HepG2 (cell line): ENCODE data around the gene GCLC. TPM values are rescaled to one million over a fixed set of nuclear protein-coding genes. Genes with fewer than 3 reads are reported as not detected.

Experiments used
- BCL3 ChIP-seq: sonication (generic); formaldehyde crosslinking; IDR thresholded peaks from 2 replicates; pipeline ENCODE4 v1.5.1; 2020; ENCODE audit warnings: mild to moderate bottlenecking, missing genetic modification reagents, moderate library complexity
- CEBPB ChIP-seq: IDR thresholded peaks from 2 replicates; pipeline ENCODE4 v1.6.1; 2011; ENCODE audit warnings: low read depth, low read length, improper control_type of control experiment, borderline replicate concordance
- CEBPG ChIP-seq: IDR thresholded peaks from 2 replicates; pipeline ENCODE4 v1.6.1; 2016
- ELF4 ChIP-seq: sonication (generic); formaldehyde crosslinking; IDR thresholded peaks from 2 replicates; pipeline ENCODE4 v1.5.0; 2020; ENCODE audit warnings: missing genetic modification reagents, mild to moderate bottlenecking, moderate library complexity, borderline replicate concordance
- ETS1 ChIP-seq: sonication (generic); formaldehyde crosslinking; IDR thresholded peaks from 2 replicates; pipeline ENCODE4 v1.4.0; 2020; ENCODE audit warnings: missing genetic modification reagents
- FIP1L1 ChIP-seq: fragments of 200-400 bp; formaldehyde crosslinking; IDR thresholded peaks from 2 replicates; pipeline ENCODE4 v1.6.1; 2018; ENCODE audit warnings: low read depth, mild to moderate bottlenecking, low read length, moderate library complexity, borderline replicate concordance; ENCODE audit not compliant: insufficient read depth
- FLYWCH1 ChIP-seq: sonication (generic); formaldehyde crosslinking; IDR thresholded peaks from 2 replicates; pipeline ENCODE4 v1.8.1; 2023; ENCODE audit warnings: mild to moderate bottlenecking, missing genetic modification reagents
- HDAC6 ChIP-seq: fragments of 200-600 bp; sonication (generic); IDR thresholded peaks from 2 replicates; pipeline ENCODE4 v1.7.0; 2017; ENCODE audit warnings: mild to moderate bottlenecking, antibody characterized with exemption, low read length, low read depth
- KLF15 ChIP-seq: sonication (generic); formaldehyde crosslinking; IDR thresholded peaks from 2 replicates; pipeline ENCODE4 v1.8.1; 2023; ENCODE audit warnings: borderline replicate concordance, mild to moderate bottlenecking, inconsistent platforms, missing genetic modification reagents, mixed read lengths
- MXD1 ChIP-seq: sonication (generic); formaldehyde crosslinking; IDR thresholded peaks from 2 replicates; pipeline ENCODE4 v1.4.0; 2020; ENCODE audit warnings: mild to moderate bottlenecking, missing genetic modification reagents
- NR2F1 ChIP-seq, 2 experiments: fragments of 450-650 bp in 1 of 2; formaldehyde crosslinking in 1 of 2; IDR thresholded peaks; 2 replicates each; pipeline versions ENCODE4 v1.5.0 to v1.6.1; 2016 to 2020; ENCODE audit warnings: mild to moderate bottlenecking in 1 of 2, missing compliant biosample characterization in 1 of 2, missing genetic modification reagents in 1 of 2, moderate library complexity in 1 of 2
- TOPORS ChIP-seq: sonication (generic); formaldehyde crosslinking; IDR thresholded peaks from 2 replicates; pipeline ENCODE4 v1.8.0; 2023; ENCODE audit warnings: mild to moderate bottlenecking, missing genetic modification reagents
- ZBTB10 ChIP-seq: sonication (generic); formaldehyde crosslinking; IDR thresholded peaks from 2 replicates; pipeline ENCODE4 v1.4.0; 2020; ENCODE audit warnings: missing genetic modification reagents, borderline replicate concordance
- ZNF260 ChIP-seq: sonication (generic); formaldehyde crosslinking; IDR thresholded peaks from 2 replicates; pipeline ENCODE4 v1.4.0; 2020; ENCODE audit warnings: missing genetic modification reagents, low read depth, mild to moderate bottlenecking, borderline replicate concordance
- ZNF276 ChIP-seq: sonication (generic); formaldehyde crosslinking; IDR thresholded peaks from 2 replicates; pipeline ENCODE4 v1.4.0; 2020; ENCODE audit warnings: mild to moderate bottlenecking, low read depth, missing genetic modification reagents
- ZNF841 ChIP-seq: sonication (generic); formaldehyde crosslinking; IDR thresholded peaks from 2 replicates; pipeline ENCODE4 v1.8.1; 2023; ENCODE audit warnings: missing genetic modification reagents, borderline replicate concordance
- ZNF879 ChIP-seq: sonication (generic); formaldehyde crosslinking; IDR thresholded peaks from 2 replicates; pipeline ENCODE4 v1.8.1; 2023; ENCODE audit warnings: missing genetic modification reagents
- ZSCAN22 ChIP-seq: sonication (generic); formaldehyde crosslinking; IDR thresholded peaks from 2 replicates; pipeline ENCODE4 v1.4.0; 2020; ENCODE audit warnings: mild to moderate bottlenecking, missing genetic modification reagents
- polyA plus RNA-seq, 8 experiments: library from polyadenylated mRNA; depleted of rRNA in 3 of 8; stranded (reverse) in 7 of 8; unstranded in 1 of 8; fragments of >200 nt; fragmentation: Illumina TruSeq in 4 of 8; extraction: Trizol in 4 of 8; gene quantifications; 2 replicates each; pipeline versions ENCODE4 v1.2.1 to v1.2.3, GENCODE V29; 2011 to 2016; ENCODE audit warnings: low read depth in 4 of 8, missing spikeins in 1 of 8, mixed read lengths in 1 of 8; ENCODE audit not compliant: insufficient read depth in 1 of 8
- total RNA-seq, 5 experiments: library from RNA; depleted of rRNA; stranded (reverse); fragments of >200 nt; fragmentation: Illumina TruSeq; extraction: Trizol; gene quantifications; 2 replicates each; pipeline ENCODE4 v1.2.3, GENCODE V29; 2016; ENCODE audit warnings: low read depth in 1 of 5

The GCLC gene
- total and polyA plus RNA-seq, 2 of the 13 experiments (the other 11 are each of a cell fraction or from before 2014, with no cell fraction given) = 35.3 to 84.6 TPM

- TF ChIP-seq KLF15 (CRISPR knock-in tag) (no peak), FLYWCH1 (CRISPR knock-in tag) (peak; percentile 7; the same call in 1 of the 2 replicates), ZNF276 (CRISPR knock-in tag) (no peak), FIP1L1 (no peak), NR2F1 (CRISPR knock-in tag; IDR thresholded peaks at IDR 0.05) (no peak), ZNF879 (CRISPR knock-in tag) (no peak), CEBPB (peak; percentile 66; the same call in 1 of the 2 replicates), MXD1 (CRISPR knock-in tag) (no peak), ETS1 (CRISPR knock-in tag) (no peak), ELF4 (CRISPR knock-in tag) (peak; percentile 52; the same call in 1 of the 2 replicates), ZBTB10 (CRISPR knock-in tag) (no peak), ZNF841 (CRISPR knock-in tag) (no peak), HDAC6 (0 out of 2 replicates have a peak, but pooled peaks have one; percentile 38), BCL3 (CRISPR knock-in tag) (no peak), ZNF260 (CRISPR knock-in tag) (no peak), CEBPG (CRISPR knock-in tag) (peak; percentile 7; the same call in 1 of the 2 replicates), ZSCAN22 (CRISPR knock-in tag) (no peak), TOPORS (CRISPR knock-in tag) (no peak)
Measured at GRCh38 chr6:53547166-53547810, 2.4 kb upstream of the GCLC start (continued).
